NT2/D1 (cell line): ENCODE results near the gene ATP8B2.

Source experiments
- SUZ12 ChIP-seq: IDR thresholded peaks from 2 replicates; pipeline ENCODE4 v1.6.1; 2011; ENCODE audit not compliant: insufficient read length, insufficient read depth; ENCODE audit errors: extremely low read depth
- YY1 ChIP-seq: IDR thresholded peaks from 2 replicates; pipeline ENCODE4 v1.6.1; 2011; ENCODE audit not compliant: insufficient read length, insufficient read depth
- ZNF274 ChIP-seq: IDR thresholded peaks from 2 replicates; pipeline ENCODE4 v1.6.1; 2011; ENCODE audit warnings: mild to moderate bottlenecking, low read depth, low read length

DNA sequence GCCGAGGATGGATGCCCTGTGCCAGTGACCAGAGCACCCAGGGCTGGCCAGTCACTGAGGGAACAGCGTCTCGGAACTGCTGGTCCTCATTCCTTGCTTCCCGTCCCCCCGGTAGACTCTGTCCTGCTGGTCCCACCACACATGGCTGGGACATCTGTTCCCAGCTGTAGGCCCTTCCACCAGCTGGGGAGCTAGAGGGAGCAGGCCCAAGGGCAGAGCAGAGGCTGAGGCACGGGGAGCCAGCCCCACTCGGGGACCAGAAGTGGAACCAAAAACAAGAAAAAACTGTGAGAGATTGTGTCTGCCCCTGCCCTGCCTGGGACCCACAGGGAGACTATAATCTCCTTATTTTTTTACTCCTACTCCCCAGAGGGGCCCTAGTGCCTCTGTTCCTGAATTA, 23.8 kb downstream of the ATP8B2 start:
- TF ChIP-seq ZNF274 = no peak
- TF ChIP-seq SUZ12 = no peak
- no peak for TF ChIP-seq YY1
